Measurements from ENCODE around the gene NFATC1. TPM values are rescaled to one million over a fixed set of nuclear protein-coding genes. Genes with fewer than 3 reads are reported as not detected.

The NFATC1 gene
- total and polyA plus RNA-seq, 5 donors from 2014 or later, result 13.1 to 64.7 (median 19.8) TPM

DNA sequence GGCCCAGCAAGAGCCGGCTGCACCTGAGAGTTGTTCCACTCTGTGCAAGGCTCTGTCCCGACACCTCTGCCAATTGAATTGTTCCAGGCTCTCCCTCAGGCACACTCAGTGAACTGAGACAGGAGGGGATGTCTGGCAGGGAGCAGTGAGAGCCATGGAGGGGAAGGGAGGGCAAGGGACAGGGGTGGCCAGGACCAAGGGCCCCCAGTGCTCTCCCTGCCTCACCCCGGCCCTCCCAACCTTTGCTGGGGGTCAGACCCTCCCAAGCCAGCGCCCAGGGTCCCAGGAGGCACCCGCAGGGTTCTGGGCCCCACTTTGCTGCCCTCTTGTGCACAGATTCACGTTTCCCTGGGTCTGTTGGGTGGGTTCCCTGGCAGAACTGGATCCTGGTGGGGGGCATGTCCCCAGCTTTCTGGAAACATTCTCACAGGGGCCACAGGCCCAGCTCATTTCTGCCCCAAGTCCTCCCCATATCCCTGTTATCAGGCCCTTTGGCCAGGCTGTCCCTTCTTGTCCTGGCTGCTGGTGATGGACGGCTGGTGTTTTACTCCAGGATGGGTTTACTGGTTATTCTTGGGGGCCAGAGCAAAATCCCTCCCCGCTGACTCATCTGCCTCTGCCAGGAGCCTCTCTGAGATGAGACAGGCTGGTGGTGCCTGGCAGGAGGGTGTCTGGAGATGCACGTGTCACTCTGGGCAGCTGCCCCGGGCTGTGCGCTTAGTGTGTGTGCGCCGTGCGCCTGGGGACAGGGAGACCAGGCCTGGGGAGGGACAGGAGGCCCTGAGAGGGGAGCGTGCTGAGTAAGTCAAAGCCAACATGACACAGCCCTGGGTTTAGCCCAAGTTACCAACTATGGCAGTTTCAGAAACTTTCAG, 147.4 kb downstream of the NFATC1 start:
- ATAC-seq (ENCODE audit: low read depth in 2 of 2) (no peak), DNase-seq (no peak)
- Histone ChIP-seq H3K27me3 (ENCODE audit: control insufficient read depth, insufficient read depth, low read length) (no peaks in the 10 kb centered on the region), H3K4me3 (ENCODE audit: low read depth, low read length) (no peak overlapping the region), H3K36me3 (ENCODE audit: control insufficient read depth, insufficient read depth, low read length) (no peaks in the 10 kb centered on the region), H3K4me1 (ENCODE audit: control insufficient read depth, insufficient read depth, low read length, poor library complexity, severe bottlenecking) (no peaks in the 10 kb centered on the region), H3K9me3 (ENCODE audit: control insufficient read depth in 2 of 2, low read length in 2 of 2) (no peaks in the 10 kb centered on the region), H3K27ac (ENCODE audit: insufficient read depth, low read length, poor library complexity, severe bottlenecking) (no peak overlapping the region)
- H3K27me3 Mint-ChIP-seq, result no peaks in the 10 kb centered on the region
- peaks cover 0 to 3% (median 0%) of the 10 kb centered on the region in 7 donors for H3K9me3 Mint-ChIP-seq
- no peaks in the 10 kb centered on the region for H3K4me1 Mint-ChIP-seq
- H3K36me3 Mint-ChIP-seq, result peaks cover 5% of the 10 kb centered on the region
- H3K4me3 Mint-ChIP-seq, result no peak overlapping the region
- no peak overlapping the region for H3K27ac Mint-ChIP-seq

DNA sequence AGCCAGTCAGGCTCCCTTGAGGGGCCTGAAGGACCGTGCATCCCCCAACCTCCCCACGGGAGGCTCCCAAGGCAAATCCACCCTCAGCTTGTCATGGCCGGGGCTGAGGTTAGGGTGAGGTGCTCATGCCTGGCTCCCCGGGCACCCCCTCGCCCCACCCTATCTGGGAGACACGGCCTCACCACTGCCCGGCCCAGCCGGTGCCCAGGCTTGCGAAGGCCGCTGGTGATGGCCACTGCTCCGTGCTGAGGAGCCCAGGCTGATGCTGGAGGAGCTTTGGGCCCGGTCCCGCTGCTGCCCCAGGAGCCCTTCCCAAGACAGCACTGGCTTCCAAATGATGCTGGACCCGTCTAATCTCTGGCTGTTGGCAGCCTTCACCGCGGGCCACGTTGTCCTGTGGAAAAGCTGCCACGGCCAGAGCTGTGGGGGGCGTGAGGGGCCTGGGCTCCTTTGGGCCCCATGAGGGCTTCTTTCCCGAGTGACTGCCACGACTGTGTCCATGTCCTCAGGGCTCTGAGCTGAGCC, 148.2 kb downstream of the NFATC1 start:
- Mint-ChIP-seq H3K4me3 (no peak overlapping the region), H3K4me1 (no peaks in the 10 kb centered on the region), H3K9me3 (peaks cover 0 to 3% (median 0%) of the 10 kb centered on the region in 7 donors), H3K27me3 (no peaks in the 10 kb centered on the region), H3K36me3 (peaks cover 5% of the 10 kb centered on the region), H3K27ac (no peak overlapping the region)
- Histone ChIP-seq H3K36me3 (ENCODE audit: control insufficient read depth, insufficient read depth, low read length) (no peaks in the 10 kb centered on the region), H3K4me3 (ENCODE audit: low read depth, low read length) (no peak overlapping the region), H3K27ac (ENCODE audit: insufficient read depth, low read length, poor library complexity, severe bottlenecking) (no peak overlapping the region), H3K27me3 (ENCODE audit: control insufficient read depth, insufficient read depth, low read length) (no peaks in the 10 kb centered on the region), H3K9me3 (ENCODE audit: control insufficient read depth in 2 of 2, low read length in 2 of 2) (no peaks in the 10 kb centered on the region), H3K4me1 (ENCODE audit: control insufficient read depth, insufficient read depth, low read length, poor library complexity, severe bottlenecking) (no peaks in the 10 kb centered on the region)
- DNase-seq (no peak), ATAC-seq (ENCODE audit: low read depth in 2 of 2) (no peak)

DNA sequence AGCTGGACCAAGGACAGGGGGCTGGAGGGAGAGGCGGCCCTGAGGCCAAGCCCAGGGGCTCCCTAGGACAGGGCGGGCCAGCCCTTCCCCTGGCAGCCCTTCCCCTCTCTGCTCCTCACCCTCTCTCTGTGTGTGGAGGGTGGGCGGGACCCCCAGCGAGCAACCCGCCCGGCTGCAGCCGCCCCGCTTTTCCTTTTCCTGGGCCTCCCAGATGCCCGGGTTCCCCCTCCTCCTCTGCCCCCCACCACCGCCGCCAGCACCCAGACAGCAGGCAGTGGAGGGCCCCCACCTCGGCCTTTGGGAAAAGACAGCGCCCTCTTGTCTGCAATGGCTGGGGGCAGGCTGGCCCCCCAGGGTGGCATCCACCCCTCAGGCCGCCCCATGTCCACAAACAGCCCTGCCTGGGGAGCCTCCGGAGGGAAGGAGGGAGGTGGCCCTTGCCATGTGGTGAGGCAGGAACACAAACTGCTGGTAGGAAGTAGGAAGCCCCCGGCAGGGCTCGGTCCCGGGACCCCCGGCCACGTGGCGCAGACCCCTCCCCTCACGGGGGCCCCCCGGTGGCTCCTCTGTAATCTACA, 148.7 kb downstream of the NFATC1 start:
- Mint-ChIP-seq H3K27ac (no peak overlapping the region), H3K4me3 (no peak overlapping the region), H3K4me1 (no peaks in the 10 kb centered on the region), H3K36me3 (peaks cover 5% of the 10 kb centered on the region), H3K27me3 (no peaks in the 10 kb centered on the region), H3K9me3 (peaks cover 0 to 3% (median 0%) of the 10 kb centered on the region in 7 donors)
- no peaks in the 10 kb centered on the region for H3K4me1 ChIP-seq (ENCODE audit: control insufficient read depth, insufficient read depth, low read length, poor library complexity, severe bottlenecking)
- DNase-seq, result no peak
- no peak overlapping the region for H3K4me3 ChIP-seq (ENCODE audit: low read depth, low read length)
- no peak for ATAC-seq (ENCODE audit: low read depth in 2 of 2)
- no peak overlapping the region for H3K27ac ChIP-seq (ENCODE audit: insufficient read depth, low read length, poor library complexity, severe bottlenecking)
- H3K27me3 ChIP-seq (ENCODE audit: control insufficient read depth, insufficient read depth, low read length), result no peaks in the 10 kb centered on the region
- no peaks in the 10 kb centered on the region for H3K9me3 ChIP-seq (ENCODE audit: control insufficient read depth in 2 of 2, low read length in 2 of 2)
- no peaks in the 10 kb centered on the region for H3K36me3 ChIP-seq (ENCODE audit: control insufficient read depth, insufficient read depth, low read length)

DNA sequence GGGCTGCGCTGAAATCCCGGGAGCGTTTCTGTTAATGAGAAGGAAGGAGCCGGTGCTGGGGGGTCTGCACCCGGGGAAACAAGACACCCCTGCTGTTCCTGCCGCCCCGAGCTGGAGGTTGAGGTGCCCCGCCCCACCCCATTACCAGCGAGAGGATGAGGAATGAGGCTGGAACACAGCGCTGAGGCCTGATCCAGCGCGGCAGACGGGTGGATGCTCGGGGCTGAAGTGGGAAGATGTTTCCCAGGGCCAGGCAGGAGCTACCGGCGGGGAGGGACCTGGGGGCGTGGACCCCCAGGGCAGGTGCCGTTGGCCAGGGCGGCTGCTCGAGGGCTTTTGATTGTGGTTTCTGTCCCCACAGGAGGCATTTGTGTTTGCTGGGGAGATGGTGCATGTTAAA, 149.5 kb downstream of the NFATC1 start:
- Histone ChIP-seq H3K36me3 (ENCODE audit: control insufficient read depth, insufficient read depth, low read length) (no peaks in the 10 kb centered on the region), H3K4me1 (ENCODE audit: control insufficient read depth, insufficient read depth, low read length, poor library complexity, severe bottlenecking) (no peaks in the 10 kb centered on the region), H3K9me3 (ENCODE audit: control insufficient read depth in 2 of 2, low read length in 2 of 2) (no peaks in the 10 kb centered on the region), H3K27ac (ENCODE audit: insufficient read depth, low read length, poor library complexity, severe bottlenecking) (no peak overlapping the region), H3K27me3 (ENCODE audit: control insufficient read depth, insufficient read depth, low read length) (no peaks in the 10 kb centered on the region), H3K4me3 (ENCODE audit: low read depth, low read length) (no peak overlapping the region)
- no peak for ATAC-seq (ENCODE audit: low read depth in 2 of 2)
- no peaks in the 10 kb centered on the region for H3K27me3 Mint-ChIP-seq
- H3K4me1 Mint-ChIP-seq, result no peaks in the 10 kb centered on the region
- DNase-seq, result no peak
- no peak overlapping the region for H3K27ac Mint-ChIP-seq
- H3K4me3 Mint-ChIP-seq, result no peak overlapping the region
- peaks cover 0 to 3% (median 0%) of the 10 kb centered on the region in 7 donors for H3K9me3 Mint-ChIP-seq
- peaks cover 5% of the 10 kb centered on the region for H3K36me3 Mint-ChIP-seq

DNA sequence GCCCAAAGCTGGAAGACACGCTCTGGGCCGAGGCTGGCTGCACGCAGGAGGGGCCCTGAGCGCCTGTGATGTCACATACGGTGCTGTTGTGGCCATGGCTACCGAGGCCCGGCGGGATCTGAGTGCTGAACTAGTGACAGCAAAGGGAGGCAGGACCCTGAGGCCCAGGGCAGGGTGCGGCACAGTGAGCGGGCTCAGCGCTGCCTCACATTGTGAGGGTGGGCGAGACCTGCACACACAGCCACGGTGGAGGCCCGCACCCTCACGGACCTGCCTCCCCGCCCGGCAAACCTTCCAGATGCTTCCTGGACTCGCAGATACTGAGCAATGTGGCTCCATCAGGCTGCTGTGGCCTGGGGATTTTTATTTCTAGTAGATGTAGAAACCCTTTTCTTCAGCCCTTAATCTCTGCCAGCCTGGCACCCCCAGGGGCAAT, 150.0 kb downstream of the NFATC1 start:
- H3K4me3 Mint-ChIP-seq, result no peak overlapping the region
- DNase-seq, result no peak
- no peak for ATAC-seq (ENCODE audit: low read depth in 2 of 2)
- Histone ChIP-seq H3K4me3 (ENCODE audit: low read depth, low read length) (no peak overlapping the region), H3K9me3 (ENCODE audit: control insufficient read depth in 2 of 2, low read length in 2 of 2) (no peaks in the 10 kb centered on the region), H3K27ac (ENCODE audit: insufficient read depth, low read length, poor library complexity, severe bottlenecking) (no peak overlapping the region), H3K4me1 (ENCODE audit: control insufficient read depth, insufficient read depth, low read length, poor library complexity, severe bottlenecking) (no peaks in the 10 kb centered on the region), H3K27me3 (ENCODE audit: control insufficient read depth, insufficient read depth, low read length) (no peaks in the 10 kb centered on the region), H3K36me3 (ENCODE audit: control insufficient read depth, insufficient read depth, low read length) (no peaks in the 10 kb centered on the region)
- H3K36me3 Mint-ChIP-seq, result peaks cover 5% of the 10 kb centered on the region
- H3K4me1 Mint-ChIP-seq, result no peaks in the 10 kb centered on the region
- H3K9me3 Mint-ChIP-seq, result peaks cover 0 to 3% (median 0%) of the 10 kb centered on the region in 7 donors
- no peaks in the 10 kb centered on the region for H3K27me3 Mint-ChIP-seq
- no peak overlapping the region for H3K27ac Mint-ChIP-seq

DNA sequence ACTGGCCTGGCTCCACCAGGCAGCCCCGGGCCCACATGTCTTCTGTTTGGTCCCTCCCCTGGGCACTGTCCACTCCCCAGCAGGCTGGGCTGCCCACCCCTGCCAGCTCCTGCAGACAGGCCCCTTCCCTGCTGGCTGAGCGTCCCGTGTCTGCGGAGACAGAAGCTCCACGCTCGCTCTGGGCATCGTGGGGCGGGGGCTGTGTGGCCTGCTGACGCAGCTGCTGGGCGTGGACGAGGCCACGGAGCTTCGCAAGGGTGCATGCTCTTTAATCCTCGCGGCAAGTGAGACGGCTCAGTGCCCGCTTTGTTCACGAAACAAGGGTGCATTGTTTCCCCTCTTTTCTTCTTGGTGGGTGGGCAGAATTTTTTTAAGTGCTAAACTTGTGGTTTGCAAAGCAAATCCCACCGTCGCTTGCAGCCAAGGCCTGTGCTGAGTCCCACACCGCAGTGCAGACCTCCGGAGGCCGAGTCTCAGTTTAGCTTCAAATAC, 151.1 kb downstream of the NFATC1 start:
- H3K4me1 Mint-ChIP-seq, result no peaks in the 10 kb centered on the region
- no peak overlapping the region for H3K27ac Mint-ChIP-seq

DNA sequence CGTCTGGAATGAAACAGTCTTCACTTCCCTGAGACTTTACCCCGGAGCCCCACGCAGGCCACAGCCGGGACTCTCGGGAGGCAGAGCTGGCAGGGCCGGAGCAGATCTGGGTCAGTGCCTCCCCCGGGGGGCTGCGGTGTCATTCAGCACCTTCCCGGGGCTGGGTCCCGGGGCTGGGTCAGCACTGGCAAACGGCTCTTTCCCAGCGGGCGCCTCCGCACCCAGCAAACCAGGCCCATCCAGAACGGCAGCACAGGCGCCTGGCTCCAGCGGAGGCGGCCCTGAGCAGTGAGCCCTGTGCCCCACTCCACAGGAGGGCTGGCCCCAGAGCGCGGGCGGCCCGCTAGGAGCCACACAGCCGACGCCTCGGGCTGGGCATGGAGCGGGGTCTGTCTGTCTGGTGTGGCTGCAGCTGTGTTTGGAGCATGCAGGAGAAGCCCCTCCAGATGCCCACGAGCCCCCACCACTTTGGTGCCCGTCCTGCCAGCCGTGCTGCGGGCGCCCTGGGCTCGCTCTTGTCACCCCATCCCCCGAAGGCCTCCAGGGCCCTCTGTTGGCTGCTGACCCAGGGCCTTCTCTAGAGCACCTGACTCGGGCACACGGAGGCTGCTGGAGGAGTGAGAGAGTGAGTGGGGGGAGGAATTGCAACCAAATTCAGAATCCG, 151.8 kb downstream of the NFATC1 start:
- ATAC-seq (ENCODE audit: low read depth in 2 of 2) (no peak), DNase-seq (no peak)
- no peak overlapping the region for H3K4me3 ChIP-seq (ENCODE audit: low read depth, low read length)
- H3K27me3 ChIP-seq (ENCODE audit: control insufficient read depth, insufficient read depth, low read length), result no peaks in the 10 kb centered on the region
- no peaks in the 10 kb centered on the region for H3K27me3 Mint-ChIP-seq
- H3K27ac Mint-ChIP-seq, result no peak overlapping the region
- H3K36me3 Mint-ChIP-seq, result peaks cover 2% of the 10 kb centered on the region
- no peaks in the 10 kb centered on the region for H3K9me3 ChIP-seq (ENCODE audit: control insufficient read depth in 2 of 2, low read length in 2 of 2)
- H3K4me3 Mint-ChIP-seq, result no peak overlapping the region
- no peak overlapping the region for H3K27ac ChIP-seq (ENCODE audit: insufficient read depth, low read length, poor library complexity, severe bottlenecking)
- H3K36me3 ChIP-seq (ENCODE audit: control insufficient read depth, insufficient read depth, low read length), result no peaks in the 10 kb centered on the region
- H3K4me1 Mint-ChIP-seq, result no peaks in the 10 kb centered on the region
- H3K4me1 ChIP-seq (ENCODE audit: control insufficient read depth, insufficient read depth, low read length, poor library complexity, severe bottlenecking), result no peaks in the 10 kb centered on the region
- peaks cover 0 to 2% (median 0%) of the 10 kb centered on the region in 7 donors for H3K9me3 Mint-ChIP-seq

More for the DNA sequence above, 151.1 kb downstream of the NFATC1 start:
- ATAC-seq (ENCODE audit: low read depth in 2 of 2) (no peak), DNase-seq (no peak)
- Histone ChIP-seq H3K36me3 (ENCODE audit: control insufficient read depth, insufficient read depth, low read length) (no peaks in the 10 kb centered on the region), H3K9me3 (ENCODE audit: control insufficient read depth in 2 of 2, low read length in 2 of 2) (no peaks in the 10 kb centered on the region), H3K4me1 (ENCODE audit: control insufficient read depth, insufficient read depth, low read length, poor library complexity, severe bottlenecking) (no peaks in the 10 kb centered on the region), H3K4me3 (ENCODE audit: low read depth, low read length) (no peak overlapping the region), H3K27me3 (ENCODE audit: control insufficient read depth, insufficient read depth, low read length) (no peaks in the 10 kb centered on the region), H3K27ac (ENCODE audit: insufficient read depth, low read length, poor library complexity, severe bottlenecking) (no peak overlapping the region)
- Mint-ChIP-seq H3K27me3 (no peaks in the 10 kb centered on the region), H3K4me3 (no peak overlapping the region), H3K9me3 (peaks cover 0 to 3% (median 0%) of the 10 kb centered on the region in 7 donors), H3K36me3 (peaks cover 5% of the 10 kb centered on the region)
